Muscle layer of duodenum (tissue), 2 donors: ENCODE data around the gene LRRC27.

Source experiments
- H3K27ac ChIP-seq: one replicate; pipeline ENCODE4 v1.7.0; 2013; ENCODE audit warnings: mild to moderate bottlenecking, low read length
- H3K27me3 ChIP-seq: one replicate; pipeline ENCODE4 v1.7.0; 2013; ENCODE audit warnings: low read depth, mild to moderate bottlenecking, control low read depth, low read length
- H3K36me3 ChIP-seq, 2 donors: one replicate each; pipeline ENCODE4 v1.7.0; 2013; ENCODE audit warnings: low read length in 2 of 2, control low read depth in 1 of 2, mild to moderate bottlenecking in 1 of 2; ENCODE audit not compliant: insufficient read depth in 2 of 2, control insufficient read depth in 1 of 2
- H3K4me1 ChIP-seq, 2 donors: one replicate each; pipeline ENCODE4 v1.7.0; 2013; ENCODE audit warnings: low read length in 2 of 2, mild to moderate bottlenecking in 2 of 2, control low read depth in 1 of 2, moderate library complexity in 1 of 2; ENCODE audit not compliant: insufficient read depth in 2 of 2, control insufficient read depth in 1 of 2
- H3K4me3 ChIP-seq, 2 donors: one replicate each; pipeline ENCODE4 v1.7.0; 2013; ENCODE audit warnings: low read length in 2 of 2, low read depth in 1 of 2, mild to moderate bottlenecking in 1 of 2
- H3K9me3 ChIP-seq, 2 donors: one replicate each; pipeline ENCODE4 v1.7.0; 2013; ENCODE audit warnings: low read length in 2 of 2, control low read depth in 1 of 2, mild to moderate bottlenecking in 1 of 2; ENCODE audit not compliant: control insufficient read depth in 1 of 2
- donor health status: healthy.

LRRC27 gene

GRCh38 chr10:132409667-132410028 lies 77.7 kb downstream of the LRRC27 start:
- H3K9me3 ChIP-seq, result no peaks in the 10 kb centered on the region
- no peak overlapping the region for H3K27ac ChIP-seq
- H3K27me3 ChIP-seq, result no peaks in the 10 kb centered on the region
- peaks cover 7 to 46% of the 10 kb centered on the region in 2 donors for H3K4me1 ChIP-seq
- H3K36me3 ChIP-seq, result peaks cover 0 to 21% of the 10 kb centered on the region in 2 donors
- no peak overlapping the region for H3K4me3 ChIP-seq

- Histone ChIP-seq H3K36me3 (peaks cover 0 to 16% of the 10 kb centered on the region in 2 donors), H3K27me3 (no peaks in the 10 kb centered on the region), H3K4me1 (peaks cover 7 to 46% of the 10 kb centered on the region in 2 donors), H3K9me3 (no peaks in the 10 kb centered on the region), H3K27ac (no peak overlapping the region), H3K4me3 (no peak overlapping the region)
These were observed 78.2 kb downstream of the LRRC27 start for GRCh38 chr10:132410056-132410778.

DNA sequence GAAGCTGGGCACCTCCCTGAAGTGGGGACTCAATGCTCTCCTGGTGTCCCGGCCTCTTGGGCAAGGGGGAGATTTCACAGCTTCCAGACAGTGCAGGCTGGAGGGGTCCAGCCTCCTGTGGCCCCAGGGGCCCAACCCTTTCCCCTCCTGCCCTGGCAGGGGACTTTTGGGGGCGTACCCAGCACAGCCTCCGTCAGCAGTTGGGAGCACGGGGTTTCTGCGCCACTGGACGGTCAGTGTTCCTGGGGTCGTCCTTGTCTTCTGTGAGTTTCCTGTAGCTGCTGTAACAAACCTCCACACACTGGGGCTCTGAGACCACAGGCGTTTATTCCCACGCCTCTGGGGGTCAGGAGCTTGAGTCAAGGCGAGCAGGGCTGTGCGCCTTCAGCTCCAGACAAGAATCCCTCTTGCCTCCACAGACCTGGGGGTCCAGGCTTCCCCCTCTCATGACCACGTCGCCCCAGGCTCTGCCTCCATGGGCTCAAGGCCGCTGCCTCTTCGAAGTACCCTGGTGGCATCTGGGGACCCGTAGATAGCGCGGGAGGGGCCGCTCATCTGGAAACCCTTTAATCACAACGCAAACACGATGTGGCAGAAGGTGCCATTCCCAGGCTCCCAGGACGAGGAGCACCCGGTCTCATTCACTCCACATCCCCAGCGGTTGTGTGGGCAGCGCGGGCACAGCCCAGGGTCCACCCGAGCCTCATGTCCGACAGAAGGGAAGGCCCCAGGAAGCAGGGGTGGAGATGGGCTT lies 79.0 kb downstream of the LRRC27 start:
- H3K4me3 ChIP-seq, result peak overlapping the region in 1 of 2 donors; percentile 36
- H3K36me3 ChIP-seq, result peaks cover 0 to 10% of the 10 kb centered on the region in 2 donors
- no peaks in the 10 kb centered on the region for H3K27me3 ChIP-seq
- H3K4me1 ChIP-seq, result peaks cover 7 to 46% of the 10 kb centered on the region in 2 donors
- H3K27ac ChIP-seq, result no peak overlapping the region
- H3K9me3 ChIP-seq, result no peaks in the 10 kb centered on the region

GRCh38 chr10:132411561-132412253 lies 79.7 kb downstream of the LRRC27 start:
- H3K27me3 ChIP-seq, result no peaks in the 10 kb centered on the region
- no peaks in the 10 kb centered on the region for H3K9me3 ChIP-seq
- peak overlapping the region in 1 of 2 donors; percentile 36 for H3K4me3 ChIP-seq
- H3K27ac ChIP-seq, result no peak overlapping the region
- H3K4me1 ChIP-seq, result peaks cover 7 to 46% of the 10 kb centered on the region in 2 donors
- peaks cover 0 to 3% of the 10 kb centered on the region in 2 donors for H3K36me3 ChIP-seq

- H3K4me1 ChIP-seq, result peaks cover 7 to 43% of the 10 kb centered on the region in 2 donors
- peak overlapping the region in 1 of 2 donors; percentile 36 for H3K4me3 ChIP-seq
These were observed 80.6 kb downstream of the LRRC27 start for GRCh38 chr10:132412316-132413192.

DNA sequence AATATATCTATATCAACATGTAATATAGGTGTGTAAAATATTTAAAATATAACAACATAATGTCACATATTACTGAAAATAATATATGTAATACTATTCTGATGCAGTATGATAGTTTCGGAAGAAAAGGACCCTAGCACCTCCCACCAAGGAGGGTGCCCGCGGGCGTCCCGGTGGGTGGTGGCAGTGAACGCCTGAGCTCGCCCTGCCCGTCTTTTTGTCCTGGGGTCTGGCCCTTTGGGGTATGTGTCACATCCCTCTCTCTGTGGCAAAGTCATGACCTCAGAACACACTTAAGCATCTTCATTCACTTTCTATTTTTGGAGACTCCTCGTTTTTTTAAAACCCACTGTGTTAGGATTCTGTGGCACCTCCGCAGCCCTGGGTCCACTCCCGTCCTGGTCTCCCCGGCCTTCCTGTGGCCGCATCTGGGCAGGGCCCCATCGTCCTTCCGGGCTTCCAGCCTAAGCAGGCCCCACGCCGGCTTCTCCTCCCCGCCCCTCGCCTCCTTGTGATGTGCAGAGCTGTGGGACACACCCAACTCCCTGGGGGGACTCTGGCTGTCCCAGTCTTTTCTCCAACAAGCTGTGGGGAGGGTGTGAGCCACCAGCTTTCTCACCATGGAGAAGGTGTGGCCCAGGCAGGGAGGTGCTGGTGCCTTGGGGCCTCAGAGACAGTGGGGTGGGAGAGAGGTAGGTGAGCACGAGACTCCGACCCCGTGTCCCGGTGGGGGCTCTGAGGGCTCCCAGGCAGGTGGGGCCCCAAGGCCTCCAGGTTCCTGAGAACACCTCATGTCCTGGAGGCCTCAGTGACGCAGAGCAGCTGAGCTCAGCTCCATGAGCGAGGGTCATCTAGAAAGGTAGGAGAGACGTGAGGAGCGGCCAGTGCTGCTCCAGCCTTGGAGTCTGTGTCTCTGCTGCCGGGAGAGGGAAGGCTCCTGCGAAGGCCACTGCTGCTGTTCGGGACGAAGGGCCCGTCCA lies 81.5 kb downstream of the LRRC27 start:
- Histone ChIP-seq H3K4me3 (no peak overlapping the region), H3K9me3 (no peaks in the 10 kb centered on the region), H3K27me3 (no peaks in the 10 kb centered on the region), H3K36me3 (no peaks in the 10 kb centered on the region), H3K27ac (no peak overlapping the region), H3K4me1 (peaks cover 15 to 41% of the 10 kb centered on the region in 2 donors)

More at GRCh38 chr10:132412316-132413192, 80.6 kb downstream of the LRRC27 start:
- Histone ChIP-seq H3K27ac (peak overlapping the region; percentile 27), H3K36me3 (no peaks in the 10 kb centered on the region), H3K27me3 (no peaks in the 10 kb centered on the region), H3K9me3 (no peaks in the 10 kb centered on the region)

GRCh38 chr10:132414402-132415016 lies 82.5 kb downstream of the LRRC27 start:
- no peak overlapping the region for H3K27ac ChIP-seq
- peaks cover 22 to 44% of the 10 kb centered on the region in 2 donors for H3K4me1 ChIP-seq
- H3K27me3 ChIP-seq, result no peaks in the 10 kb centered on the region
- no peaks in the 10 kb centered on the region for H3K9me3 ChIP-seq
- no peaks in the 10 kb centered on the region for H3K36me3 ChIP-seq
- no peak overlapping the region for H3K4me3 ChIP-seq

DNA sequence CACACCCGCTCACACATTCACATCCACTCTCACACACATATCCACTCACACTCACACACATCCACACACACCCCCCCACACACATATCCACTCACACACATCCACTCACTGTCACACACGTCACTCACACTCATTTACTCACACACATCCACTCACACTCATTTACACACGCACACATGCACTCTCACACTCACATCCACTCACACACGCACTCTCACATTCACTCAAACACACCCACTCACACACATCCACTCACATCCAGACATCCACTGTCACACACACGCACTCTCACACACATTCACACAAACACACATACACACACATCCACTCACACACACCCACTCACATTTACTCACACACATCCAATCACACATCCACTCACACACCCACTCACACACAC lies 83.3 kb downstream of the LRRC27 start:
- H3K9me3 ChIP-seq, result no peaks in the 10 kb centered on the region
- H3K4me1 ChIP-seq, result peaks cover 22 to 52% of the 10 kb centered on the region in 2 donors
- H3K4me3 ChIP-seq, result no peak overlapping the region
- no peak overlapping the region for H3K27ac ChIP-seq
- H3K36me3 ChIP-seq, result no peaks in the 10 kb centered on the region
- no peaks in the 10 kb centered on the region for H3K27me3 ChIP-seq

GRCh38 chr10:132415956-132416355 lies 84.0 kb downstream of the LRRC27 start:
- peaks cover 22 to 52% of the 10 kb centered on the region in 2 donors for H3K4me1 ChIP-seq
- no peak overlapping the region for H3K27ac ChIP-seq
- H3K9me3 ChIP-seq, result no peaks in the 10 kb centered on the region
- no peaks in the 10 kb centered on the region for H3K27me3 ChIP-seq
- no peak overlapping the region for H3K4me3 ChIP-seq
- H3K36me3 ChIP-seq, result no peaks in the 10 kb centered on the region
